ENCODE data around the gene PIGL.
A peak's percentile ranks its signal among the peaks of the same experiment; 100 is the strongest.
"Not testable (repeated sequence)": the region's sequence is repeated elsewhere in the genome, so short reads cannot be mapped to it uniquely, and the experiment has no call there.

PIGL gene

DNA sequence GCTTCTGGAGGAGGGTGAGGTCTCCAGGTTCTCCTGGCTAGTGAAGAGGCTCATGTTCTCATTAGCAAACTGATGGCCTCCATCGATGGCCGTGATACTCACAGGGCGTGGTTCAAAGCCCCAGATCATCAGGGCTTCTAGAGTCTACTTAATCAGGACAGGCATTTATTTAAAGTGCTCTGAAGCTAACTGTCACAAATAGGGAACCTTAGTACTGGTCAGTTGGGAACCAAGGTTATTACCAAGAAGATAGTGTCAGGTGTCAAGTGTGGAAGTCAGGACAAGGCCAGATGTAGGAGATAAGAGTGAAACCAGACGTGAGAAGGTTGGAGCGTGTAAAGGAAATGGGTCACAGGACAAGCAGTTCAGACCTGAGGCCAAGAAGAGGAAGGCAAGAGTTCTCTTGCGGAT is 56.9 kb downstream of the PIGL start:
- no peak for DNase-seq

DNA sequence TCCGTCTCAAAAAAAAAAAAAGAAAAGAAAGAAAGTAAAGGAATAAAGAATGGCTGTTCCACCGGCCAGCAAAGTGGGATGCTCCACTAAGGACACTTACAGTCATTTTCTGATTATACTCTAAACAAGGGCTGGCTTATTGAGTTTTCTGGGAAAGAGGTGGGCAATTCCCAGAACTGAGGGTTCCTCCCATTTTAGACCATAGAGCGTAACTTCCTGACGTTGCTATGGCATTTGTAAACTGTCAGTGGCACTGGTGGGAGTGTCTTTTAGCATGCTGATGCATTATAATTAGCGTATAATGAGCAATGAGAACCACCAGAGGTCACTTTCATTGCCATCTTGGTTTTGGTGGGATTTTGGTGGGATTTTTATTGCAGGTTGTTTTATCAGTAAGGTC is 58.0 kb downstream of the PIGL start:
- DNase-seq: no peak

DNA sequence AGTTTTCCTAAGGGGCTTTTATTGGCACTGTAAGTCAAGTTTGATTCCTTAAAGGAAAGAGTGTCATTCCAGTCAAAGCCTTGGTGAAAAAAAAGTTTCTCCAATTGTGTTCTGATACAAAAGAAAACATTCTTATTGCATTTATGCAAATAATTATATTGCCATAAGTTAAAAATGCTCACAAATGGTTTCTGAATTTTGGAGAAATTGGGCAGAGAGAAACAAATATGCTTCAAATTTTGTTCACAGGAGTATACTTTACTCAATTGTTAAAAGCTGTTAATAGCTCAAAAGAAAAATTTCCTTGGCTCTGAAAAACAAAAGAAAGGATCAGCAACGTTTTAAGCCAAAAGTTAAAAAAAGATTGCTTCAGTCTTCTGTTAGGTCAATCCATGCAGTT is 60.2 kb downstream of the PIGL start:
- no peak for DNase-seq

DNA sequence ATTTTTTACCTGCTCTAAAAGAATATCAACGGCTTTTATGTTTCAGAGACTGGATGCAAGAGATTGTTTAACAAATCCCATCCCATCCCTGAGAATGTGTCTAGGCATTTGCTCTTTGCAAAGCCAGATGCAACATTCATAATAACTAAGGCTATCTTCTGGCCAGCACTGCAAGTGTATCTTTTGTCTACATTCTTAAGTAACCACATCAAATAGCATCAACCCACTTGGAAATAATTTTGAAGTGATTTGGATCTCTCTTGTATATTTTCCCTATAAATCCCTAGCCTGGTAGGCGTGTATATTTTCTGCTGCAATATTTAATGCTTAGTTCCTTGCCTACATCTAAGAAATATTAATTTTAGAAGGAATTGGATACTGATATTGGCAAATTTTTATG is 64.3 kb downstream of the PIGL start:
- no peak for DNase-seq

DNA sequence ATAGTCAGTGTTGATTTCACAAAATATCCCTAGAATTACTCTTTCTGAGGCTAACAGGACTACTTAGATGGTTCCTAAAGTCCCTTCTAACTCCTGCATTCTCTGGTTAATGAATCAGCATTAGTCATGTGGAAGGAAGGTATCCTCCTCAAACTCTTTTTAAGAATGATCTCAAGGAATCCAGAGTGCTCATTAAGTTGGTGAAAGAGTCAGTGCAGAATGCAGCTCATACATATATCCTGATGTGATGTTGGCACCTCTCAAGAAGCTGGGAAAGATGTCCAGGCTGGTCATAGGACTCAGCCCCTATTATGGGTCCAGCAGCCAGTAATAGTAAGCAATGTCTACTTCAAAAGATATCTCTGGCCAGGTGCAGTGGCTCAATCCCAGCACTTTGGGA is 65.5 kb downstream of the PIGL start:
- DNase-seq: no peak

DNA sequence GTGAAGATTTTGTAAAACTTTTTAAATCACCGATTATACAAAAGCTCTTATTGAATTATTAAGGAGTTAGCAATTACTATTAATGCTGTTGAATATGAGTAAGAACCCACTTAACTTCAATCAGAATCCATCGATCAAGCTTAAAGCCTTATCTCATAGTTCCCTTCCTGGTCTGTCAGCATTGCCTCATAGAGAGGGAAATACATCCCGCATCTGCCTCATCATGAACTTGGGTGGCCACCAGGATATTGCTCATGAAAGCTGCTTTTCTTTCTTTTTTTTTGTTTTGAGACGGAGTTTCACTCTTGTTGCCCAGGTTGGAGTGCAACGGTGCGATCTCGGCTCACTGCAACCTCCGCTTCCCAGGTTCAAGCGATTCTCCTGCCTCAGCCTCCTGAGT is 66.7 kb downstream of the PIGL start:
- no peak for DNase-seq

DNA sequence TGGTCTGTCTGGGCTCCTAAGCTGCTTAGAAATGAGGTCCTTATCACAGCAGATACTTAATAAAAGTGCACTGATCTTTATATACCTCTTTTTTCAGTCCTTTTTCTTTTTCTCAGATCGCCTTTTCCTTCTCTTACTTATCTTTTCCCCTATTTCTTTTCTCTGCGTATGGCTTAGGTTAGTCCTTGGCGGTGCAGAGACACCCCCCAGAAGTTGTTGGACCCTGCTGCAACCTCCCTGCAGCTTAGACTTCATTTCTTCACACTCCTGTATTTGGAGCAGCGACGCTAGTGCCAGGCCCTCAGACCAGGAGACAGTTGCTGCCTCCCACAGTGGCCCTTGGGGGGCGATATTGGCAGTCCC is 68.6 kb downstream of the PIGL start:
- no peak for DNase-seq

DNA sequence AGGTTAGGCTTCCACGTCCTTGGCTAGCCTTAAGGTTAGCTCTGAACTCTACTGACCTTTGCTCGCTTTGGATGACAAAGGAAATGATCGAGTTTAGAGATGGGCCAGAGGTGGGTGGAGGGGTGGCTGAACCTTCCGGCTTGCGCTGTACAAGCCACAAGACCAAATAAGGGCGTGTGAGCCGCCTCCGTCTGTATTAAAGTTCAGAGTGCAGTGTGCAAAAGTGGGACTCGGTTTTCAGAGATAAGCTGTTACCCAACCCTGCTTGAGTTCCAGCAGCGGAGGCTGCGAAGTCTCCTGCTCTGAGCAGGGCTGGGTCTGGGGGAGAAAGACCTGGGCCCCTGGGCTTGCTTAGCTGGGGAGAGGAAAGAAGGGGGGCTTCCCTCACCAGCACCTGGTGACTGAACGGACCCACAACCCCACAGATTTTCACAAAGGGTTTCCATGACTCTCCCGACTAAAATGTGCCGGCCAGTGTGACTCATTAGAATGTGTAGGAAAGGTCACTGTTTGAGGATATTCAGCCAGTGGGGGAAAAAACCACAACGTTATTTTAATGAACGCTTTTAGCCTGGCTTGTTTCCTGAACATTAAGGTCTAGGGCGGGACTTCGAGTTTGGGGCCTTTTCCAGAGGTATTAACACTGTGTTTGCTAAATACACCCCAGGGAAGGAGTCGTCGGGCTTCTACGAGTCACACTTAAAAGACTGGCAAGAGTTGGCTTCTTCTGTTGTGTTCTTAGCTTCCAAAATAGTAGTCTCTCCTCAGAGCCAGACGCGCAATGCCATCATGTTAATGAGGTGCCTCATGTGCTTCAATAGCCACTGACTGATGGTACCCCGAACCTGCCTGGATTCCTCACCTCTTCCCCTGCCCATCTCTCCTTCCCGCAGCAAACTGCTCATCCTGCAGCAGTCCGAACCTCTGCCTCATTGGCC is 69.3 kb downstream of the PIGL start:
- DNase-seq: peak; percentile 66

DNA sequence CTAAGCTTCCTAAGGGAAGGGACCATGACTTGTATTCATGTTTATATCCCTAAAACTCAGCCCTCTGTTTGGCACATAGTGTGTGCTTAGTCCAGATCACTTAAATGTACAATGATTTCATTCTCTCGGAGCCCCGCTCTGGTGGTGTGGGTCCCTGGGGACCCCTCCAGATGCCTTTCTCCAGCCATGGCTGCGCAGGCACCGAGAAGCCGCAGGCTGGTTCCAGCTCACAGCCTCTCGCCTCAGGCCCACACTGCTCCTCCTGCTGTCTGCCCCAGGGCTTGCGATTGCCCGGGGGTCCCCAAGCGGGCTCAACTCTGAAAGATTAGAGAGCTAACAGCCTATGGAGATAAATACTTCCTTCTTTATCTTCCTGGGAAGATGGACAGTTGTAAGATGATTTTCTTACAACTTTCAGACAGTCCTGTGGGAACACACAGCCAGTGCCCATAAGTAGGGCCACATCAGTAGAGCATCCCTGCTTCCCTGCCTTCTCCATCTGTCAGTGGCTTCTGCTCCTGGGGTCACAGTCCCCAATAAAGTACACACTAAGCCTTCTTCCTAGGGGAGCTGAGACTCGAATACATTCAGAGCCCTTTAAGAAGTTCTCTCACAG is 70.0 kb downstream of the PIGL start:
- no peak for DNase-seq

DNA sequence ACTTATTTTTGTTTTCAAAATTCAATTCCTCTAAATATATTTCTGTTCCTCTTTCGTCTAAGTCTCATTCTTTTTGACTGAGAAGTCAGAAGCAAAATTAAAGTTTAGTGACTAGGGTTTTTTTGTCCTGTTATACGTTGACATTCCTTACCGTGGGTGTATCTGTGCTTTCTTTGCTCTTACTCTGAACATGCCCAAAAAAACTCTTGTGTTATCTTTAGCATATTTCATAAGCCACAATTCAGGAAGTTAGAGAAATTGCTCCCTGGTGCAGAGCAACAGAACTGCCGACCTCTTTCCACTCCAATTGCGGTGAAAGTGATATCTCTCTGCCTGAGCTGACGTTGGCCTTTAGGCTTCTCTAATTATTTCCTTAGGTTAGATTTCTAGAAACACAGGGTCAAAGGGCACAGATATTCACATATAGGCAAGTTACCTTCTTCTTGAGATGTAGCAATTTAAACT is 70.6 kb downstream of the PIGL start:
- no peak for DNase-seq

DNA sequence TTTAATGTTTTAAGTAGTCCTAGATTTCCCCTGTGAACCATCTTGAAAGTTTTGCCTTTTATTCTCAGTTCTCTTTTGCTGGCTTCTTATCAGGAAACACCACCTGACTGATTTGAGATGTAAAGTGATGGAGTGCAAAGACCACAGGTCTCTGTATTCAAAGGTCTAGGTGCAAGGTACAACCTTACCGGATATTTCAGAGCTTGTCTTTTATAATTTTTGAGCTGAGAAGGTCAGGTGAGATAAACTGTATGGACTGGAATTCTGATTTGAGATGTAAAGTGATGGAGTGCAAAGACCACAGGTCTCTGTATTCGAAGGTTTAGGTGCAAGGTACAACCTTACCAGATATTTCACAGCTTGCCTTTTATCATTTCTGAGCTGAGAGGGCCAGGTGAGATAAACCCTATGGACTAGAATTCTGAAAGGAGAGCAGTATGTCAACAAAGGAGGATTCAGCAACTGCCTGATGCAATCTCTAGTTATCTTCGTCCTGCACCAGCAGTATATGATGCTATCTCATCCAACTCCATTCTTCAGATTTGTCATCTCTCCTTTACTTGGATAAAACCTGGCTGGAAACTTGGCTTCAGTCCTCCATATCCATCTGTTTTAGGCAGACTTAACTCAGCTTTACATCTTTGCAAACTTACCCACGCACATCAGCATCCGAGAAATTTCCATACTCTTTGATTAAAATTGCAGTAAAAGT is 72.0 kb downstream of the PIGL start:
- DNase-seq: no peak

DNA sequence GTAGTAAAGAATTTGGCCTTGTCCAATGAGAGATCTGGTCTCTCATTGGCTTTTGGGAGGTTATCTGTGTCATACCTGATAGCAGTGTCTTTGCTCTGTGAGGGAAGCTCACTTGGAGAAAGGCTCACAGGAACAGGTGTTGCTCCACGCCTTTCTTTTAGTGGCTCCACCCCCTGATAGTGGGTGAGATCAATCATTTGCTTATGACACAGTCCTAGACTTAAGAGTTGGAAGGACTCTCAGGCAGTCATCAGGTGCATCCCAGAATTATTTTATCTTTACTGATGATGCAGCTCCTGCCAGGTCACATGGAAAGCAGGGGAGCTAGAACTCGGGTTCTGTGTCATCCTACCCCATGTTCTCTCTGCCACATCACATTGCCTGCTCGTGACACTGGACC is 76.9 kb downstream of the PIGL start:
- no peak for DNase-seq

DNA sequence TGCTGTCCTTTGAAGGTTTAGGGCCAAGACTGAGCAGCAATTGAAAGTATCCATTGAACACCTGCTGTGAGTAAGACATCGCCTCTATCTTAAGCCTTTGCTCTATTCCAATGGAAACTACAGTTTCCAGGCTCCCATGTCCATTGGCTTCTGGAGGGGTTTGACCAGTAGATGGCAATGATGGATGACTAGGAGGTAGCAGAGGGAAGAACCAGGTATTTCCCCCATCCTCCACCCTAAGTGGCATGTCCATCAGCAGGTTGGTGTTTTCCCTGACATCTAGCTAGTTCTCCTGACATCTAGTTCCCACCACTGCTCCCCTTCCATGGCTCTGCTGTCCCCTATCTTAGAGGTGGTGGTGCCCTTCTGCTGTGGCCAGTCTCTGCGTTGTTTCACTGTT is 77.5 kb downstream of the PIGL start:
- DNase-seq: no peak

DNA sequence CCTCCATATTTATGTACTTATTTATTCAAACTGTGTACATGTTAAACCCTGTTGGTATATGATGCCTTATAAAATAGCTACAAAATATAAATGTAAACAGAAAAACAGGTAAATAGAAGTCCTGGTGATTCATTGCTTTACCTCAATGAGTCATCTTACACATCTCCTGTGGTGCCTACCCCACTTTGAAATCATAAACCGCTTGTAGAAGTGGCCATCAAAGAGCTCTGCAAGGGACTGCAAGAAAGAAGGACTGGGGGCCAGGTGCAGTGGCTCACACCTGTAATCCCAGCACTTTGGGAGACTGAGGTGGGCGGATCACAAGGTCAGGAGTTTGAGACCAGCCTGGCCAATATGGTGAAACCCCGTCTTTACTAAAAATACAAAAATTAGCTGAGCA is 79.1 kb downstream of the PIGL start:
- not testable (repeated sequence) for DNase-seq

DNA sequence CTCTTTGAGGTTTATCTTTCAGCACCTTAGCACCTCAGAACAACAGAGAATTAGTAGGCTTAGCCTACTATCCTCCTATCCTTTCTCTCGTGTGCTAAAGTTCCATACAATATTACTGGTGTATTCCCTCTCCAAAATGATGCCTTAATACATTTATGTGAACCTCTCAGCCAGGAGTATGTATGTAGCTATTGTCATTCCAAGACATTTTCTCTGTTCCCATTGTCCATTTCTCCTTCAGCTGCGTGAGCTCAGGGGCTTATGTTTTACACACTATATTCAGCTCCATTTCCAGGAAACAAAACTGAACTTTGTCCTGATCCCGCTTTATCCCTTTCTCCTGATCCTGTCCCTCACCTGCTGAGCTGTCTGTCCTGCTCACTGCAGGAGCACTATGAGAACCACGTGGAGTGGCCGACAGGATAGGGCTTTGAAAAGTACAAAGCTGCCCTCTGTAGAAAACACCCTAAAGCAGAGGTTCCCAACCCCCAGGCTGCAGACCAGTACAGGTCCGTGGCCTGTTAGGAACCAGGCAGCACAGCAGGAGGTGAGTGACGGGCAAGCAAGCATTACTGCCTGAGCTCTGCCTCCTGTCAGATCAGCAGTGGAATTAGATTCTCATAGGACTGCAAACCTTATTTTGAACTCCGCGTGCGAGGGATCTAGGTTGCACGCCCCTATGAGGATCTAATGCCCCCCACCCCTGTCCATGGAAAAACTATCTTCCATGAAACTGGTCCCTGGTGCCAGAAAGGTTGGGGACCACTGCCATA is 80.5 kb downstream of the PIGL start:
- no peak for DNase-seq

DNA sequence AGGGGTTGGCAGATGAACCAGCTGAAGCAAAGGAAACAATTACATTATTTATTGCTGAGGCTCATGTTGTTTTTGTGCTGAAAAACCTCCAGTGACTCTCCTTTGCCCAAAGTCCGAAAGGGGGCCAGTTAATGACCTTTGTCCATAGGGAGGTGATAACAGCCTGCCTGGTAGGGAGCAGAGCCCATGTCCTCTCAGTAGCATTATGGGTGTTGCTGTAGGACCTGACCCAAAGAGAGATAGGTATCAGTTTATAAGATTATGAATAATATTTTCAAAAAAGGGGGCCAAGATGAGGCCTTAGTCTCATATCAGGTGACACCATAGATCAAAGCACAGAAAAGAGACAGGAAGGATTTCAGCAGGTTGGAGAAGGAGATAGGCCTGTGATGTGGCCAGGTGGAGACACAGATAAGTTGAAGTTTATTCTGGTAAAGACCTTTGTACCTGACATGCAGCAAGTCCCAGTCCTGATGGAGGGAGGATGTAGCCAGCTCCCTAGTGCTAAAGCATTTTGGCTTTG is 81.2 kb downstream of the PIGL start:
- no peak for DNase-seq

DNA sequence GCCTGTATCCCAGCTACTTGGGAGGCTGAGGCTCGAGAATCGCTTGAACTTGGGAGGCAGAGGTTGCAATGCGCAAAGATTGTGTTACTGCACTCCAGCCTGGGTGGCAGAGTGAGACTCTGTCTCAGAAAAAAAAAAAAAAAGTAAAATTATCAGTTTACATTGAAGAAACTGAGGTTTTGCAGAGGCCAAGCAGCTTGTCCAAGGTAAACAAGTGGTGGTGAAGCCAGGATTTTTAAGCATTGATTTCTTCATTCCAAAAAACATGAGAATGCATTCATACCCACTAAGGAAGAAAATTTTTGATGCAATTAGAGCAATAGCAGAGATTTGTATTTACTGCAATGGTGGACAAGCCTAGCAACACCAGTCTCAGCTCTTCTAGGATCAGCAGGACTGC is 83.5 kb downstream of the PIGL start:
- no peak for DNase-seq

DNA sequence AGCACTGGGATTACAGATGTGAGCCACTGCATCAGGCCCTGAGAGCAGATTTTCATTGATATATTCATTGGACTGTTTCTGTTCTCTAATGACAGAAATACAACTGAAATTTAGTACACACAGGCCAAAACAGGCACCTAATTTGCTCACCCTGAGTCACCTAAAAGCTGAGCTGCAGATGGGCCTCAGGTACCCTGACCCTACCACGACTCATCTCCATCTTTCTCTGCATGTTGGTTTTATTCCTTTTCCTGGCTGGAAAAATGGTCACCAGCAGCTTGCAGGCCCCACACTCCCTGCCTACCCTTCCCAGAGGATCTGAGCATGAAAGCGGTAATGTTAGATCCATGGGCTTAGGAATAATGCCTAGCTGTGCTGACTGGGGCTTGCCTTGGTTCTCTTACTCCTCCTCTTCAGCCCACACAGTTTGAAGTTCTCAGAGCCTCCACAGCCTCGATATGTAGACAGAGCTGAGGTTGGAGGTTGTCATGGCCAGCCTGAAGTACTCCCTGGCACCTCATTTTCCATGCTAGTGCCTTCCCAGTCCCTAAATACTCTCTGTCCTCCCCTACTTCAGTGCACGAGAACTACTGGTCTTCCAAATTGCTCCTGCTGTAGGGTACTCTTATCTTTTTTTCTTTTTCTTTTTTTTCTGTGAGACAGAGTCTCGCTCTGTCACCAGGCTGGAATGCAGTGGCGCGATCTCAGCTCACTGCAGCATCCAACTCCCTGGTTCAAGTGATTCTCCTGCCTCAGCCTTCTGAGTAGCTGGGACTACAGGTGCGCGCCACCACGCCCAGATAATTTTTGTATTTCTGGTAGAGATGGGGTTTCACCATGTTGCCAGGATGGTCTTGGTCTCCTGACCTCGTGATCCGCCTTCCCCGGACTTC is 85.2 kb downstream of the PIGL start:
- DNase-seq: no peak

DNA sequence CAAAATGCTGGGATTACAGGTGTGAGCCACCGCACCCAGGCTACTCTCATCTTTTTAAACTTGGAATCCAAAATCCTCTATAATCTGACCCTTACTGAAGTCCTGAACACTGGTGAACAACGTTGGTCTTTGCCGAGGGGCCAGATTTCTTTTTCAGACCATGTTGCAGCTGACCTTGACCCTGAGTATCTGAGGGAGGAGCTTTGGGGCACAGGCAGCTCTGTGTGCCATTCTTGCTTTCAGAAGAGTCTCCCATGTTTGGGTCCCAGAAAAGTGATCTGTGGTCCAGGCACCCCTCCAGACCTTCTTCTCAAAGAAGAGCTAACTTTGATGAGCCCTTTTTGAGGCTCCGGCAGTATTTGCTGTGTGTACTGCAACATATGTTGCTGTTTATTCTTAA is 85.8 kb downstream of the PIGL start:
- no peak for DNase-seq

DNA sequence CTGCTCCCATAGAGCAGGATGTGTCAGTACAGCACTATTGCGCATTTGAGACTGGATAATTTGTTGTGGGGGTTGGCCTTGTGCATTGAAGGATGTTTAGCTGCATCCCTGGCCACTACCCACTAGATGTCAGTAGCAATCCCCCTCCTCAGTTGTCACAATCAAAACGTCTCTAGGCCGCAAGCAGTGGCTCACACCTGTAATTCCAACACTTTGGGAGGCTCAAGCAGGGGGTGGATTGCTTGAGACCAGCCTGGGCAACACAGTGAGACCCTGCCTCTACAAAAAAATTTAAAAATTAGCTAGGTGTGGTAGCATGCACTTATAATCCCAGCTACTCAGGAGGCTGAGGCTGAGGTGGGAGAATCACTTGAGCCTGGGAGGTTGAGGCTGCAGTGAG is 87.8 kb downstream of the PIGL start:
- no peak for DNase-seq

DNA sequence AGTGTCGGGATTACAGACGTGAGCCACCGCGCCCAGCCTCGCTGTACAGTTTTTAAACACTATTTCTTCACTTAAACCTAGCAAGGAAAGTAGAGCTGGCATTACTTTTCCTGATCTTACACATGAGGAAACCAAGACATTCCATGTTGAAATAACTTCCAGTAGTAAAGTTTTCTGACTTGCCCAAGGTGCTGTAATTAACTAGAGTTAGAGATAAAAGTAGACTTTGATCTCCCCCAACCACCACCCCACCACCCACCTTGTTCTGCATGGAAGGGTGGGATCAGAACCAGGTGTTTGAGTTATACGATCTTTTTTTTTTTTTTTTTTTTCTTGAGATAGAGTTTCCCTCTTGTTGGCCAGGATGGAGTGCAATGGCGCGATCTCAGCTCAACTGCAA is 89.2 kb downstream of the PIGL start:
- no peak for DNase-seq

Data from right kidney (tissue), 1 donor.